SH-SY5Y (cell line): ENCODE results near the gene SUMO4.

Experiments
- GATA2 ChIP-seq: IDR thresholded peaks from 2 replicates; pipeline ENCODE4 v1.6.1; 2011; ENCODE audit warnings: mild to moderate bottlenecking, low read depth, low read length
- GATA3 ChIP-seq: IDR thresholded peaks from 2 replicates; pipeline ENCODE4 v1.6.1; 2011; ENCODE audit warnings: low read depth, mild to moderate bottlenecking, low read length, moderate library complexity

DNA sequence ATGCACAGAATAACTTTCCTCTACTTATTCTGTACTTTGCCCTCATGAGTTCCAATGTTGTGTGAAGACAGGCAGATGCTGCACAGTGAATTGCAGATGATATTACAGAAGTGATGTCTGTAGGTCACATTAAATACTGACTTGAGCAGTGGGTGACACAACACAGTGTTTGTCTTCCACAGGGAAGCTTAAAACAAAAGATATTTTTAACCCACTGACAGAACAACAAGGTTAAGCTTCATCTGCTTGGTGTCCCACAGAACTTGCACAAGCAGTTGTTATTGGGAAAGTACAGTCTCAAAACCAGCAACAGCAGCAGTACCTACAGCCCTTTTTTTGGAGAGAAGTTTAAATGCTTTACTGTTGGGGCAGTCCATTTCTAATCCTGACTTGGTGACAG lies 10.5 kb downstream of the SUMO4 start:
- TF ChIP-seq GATA2 (no peak), GATA3 (no peak)
